Body of pancreas (tissue), 4 donors: Measurements from ENCODE around the gene IL22RA1. TPM values are rescaled to one million over a fixed set of nuclear protein-coding genes. Genes with fewer than 3 reads are reported as not detected.

ENCODE experiments used
- ATAC-seq: fragments of 150-250 bp; one replicate; pipeline ENCODE4 v1.9.1; 2016
- DNase-seq, 4 donors: peaks; one replicate each; pipeline ENCODE4 v3.0.0-alpha.2; 2019
- H3K27ac ChIP-seq, 4 donors: fragments of 200-600 bp; sonication (generic); 1 replicate in 3 of 4; 2 replicates in 1 of 4; pipeline versions ENCODE4 v1.5.1 to v1.6.1; 2016 to 2019; ENCODE audit warnings: mild to moderate bottlenecking in 1 of 4, mixed read lengths in 1 of 4, moderate library complexity in 1 of 4
- H3K27me3 ChIP-seq, 2 donors: fragments of 200-600 bp; sonication (generic); one replicate each; pipeline ENCODE4 v1.6.0; 2016; ENCODE audit warnings: mild to moderate bottlenecking in 1 of 2
- H3K36me3 ChIP-seq, 2 donors: fragments of 200-600 bp; sonication (generic); replicated peaks in 1 of 2; 2 replicates each; pipeline ENCODE4 v1.5.1; 2016; ENCODE audit warnings: low read depth in 2 of 2; ENCODE audit not compliant: insufficient read depth in 1 of 2
- H3K4me1 ChIP-seq: fragments of 200-600 bp; sonication (generic); one replicate; pipeline ENCODE4 v1.6.0; 2016
- H3K4me3 ChIP-seq, 2 donors: fragments of 200-600 bp; sonication (generic); 1 replicate in 1 of 2; 2 replicates in 1 of 2; pipeline ENCODE4 v1.5.1; 2016 to 2019
- H3K9me3 ChIP-seq, 3 donors: fragments of 200-600 bp; sonication (generic); 1 replicate in 2 of 3; 2 replicates in 1 of 3; pipeline ENCODE4 v1.5.1; 2016
- CTCF ChIP-seq, 7 experiments: fragments of 450-650 bp in 4 of 7; fragments of 200-600 bp in 3 of 7; sonication (generic) in 3 of 7; IDR thresholded peaks; one replicate each; pipeline ENCODE4 v1.5.1; 2016 to 2019; ENCODE audit warnings: antibody characterized with exemption in 7 of 7
- POLR2A ChIP-seq, 3 donors: fragments of 450-650 bp; IDR thresholded peaks; one replicate each; pipeline ENCODE4 v1.6.1; 2016; ENCODE audit warnings: antibody characterized with exemption in 3 of 3, mild to moderate bottlenecking in 2 of 3
- WGBS, 2 donors: methylation state at CpG; one replicate each; pipeline ENCODE4 v1.1.5; 2017; 5-methylcytosine and 5-hydroxymethylcytosine counted together
- intact Hi-C: fragments of 100-400 bp; cut with DNase I; formaldehyde crosslinking; loops from one replicate; pipeline ENCODE4 v1.15.1; 2023
- total RNA-seq, 2 donors: library from RNA; depleted of rRNA; stranded (reverse); fragments of >200 nt; gene quantifications; one replicate each; pipeline ENCODE4 v1.1.0, GENCODE V29; 2016

IL22RA1 gene
- total RNA-seq, 2 donors from 2014 or later, result 49.1 to 133 TPM

GRCh38 chr1:24161270-24161669, 18.3 kb upstream of the IL22RA1 start:
- intact Hi-C loops, result no loop called here
- no peak overlapping the region for H3K4me3 ChIP-seq
- peaks cover 0 to 3% of the 10 kb centered on the region in 2 donors for H3K36me3 ChIP-seq
- ATAC-seq, result no peak
- WGBS, 2 donors, result 90 to 98% methylated on average over 4 of the region's 4 CpGs
- TF ChIP-seq CTCF (IDR thresholded peaks at IDR 0.05), result no peak
- TF ChIP-seq POLR2A (IDR thresholded peaks at IDR 0.05), result no peak
- H3K4me1 ChIP-seq, result no peaks in the 10 kb centered on the region
- no peaks in the 10 kb centered on the region for H3K27me3 ChIP-seq
- DNase-seq, result no peak
- H3K27ac ChIP-seq, result no peak overlapping the region
- no peaks in the 10 kb centered on the region for H3K9me3 ChIP-seq

GRCh38 chr1:24159366-24159765, 16.4 kb upstream of the IL22RA1 start:
- WGBS, 2 donors, result 89 to 91% methylated on average over 5 of the region's 5 CpGs
- no peaks in the 10 kb centered on the region for H3K9me3 ChIP-seq
- no peak overlapping the region for H3K4me3 ChIP-seq
- ATAC-seq (no peak), DNase-seq (no peak)
- intact Hi-C loops, result loop anchor here (10.0 kb wide), 1 partner anchor 85 kb away; no protein-coding TSS in a partner anchor
- peaks cover 14% of the 10 kb centered on the region for H3K4me1 ChIP-seq
- H3K27ac ChIP-seq, result no peak overlapping the region
- H3K36me3 ChIP-seq, result no peaks in the 10 kb centered on the region
- TF ChIP-seq POLR2A (IDR thresholded peaks at IDR 0.05), result no peak
- no peak for TF ChIP-seq CTCF (IDR thresholded peaks at IDR 0.05)
- H3K27me3 ChIP-seq, result no peaks in the 10 kb centered on the region

DNA sequence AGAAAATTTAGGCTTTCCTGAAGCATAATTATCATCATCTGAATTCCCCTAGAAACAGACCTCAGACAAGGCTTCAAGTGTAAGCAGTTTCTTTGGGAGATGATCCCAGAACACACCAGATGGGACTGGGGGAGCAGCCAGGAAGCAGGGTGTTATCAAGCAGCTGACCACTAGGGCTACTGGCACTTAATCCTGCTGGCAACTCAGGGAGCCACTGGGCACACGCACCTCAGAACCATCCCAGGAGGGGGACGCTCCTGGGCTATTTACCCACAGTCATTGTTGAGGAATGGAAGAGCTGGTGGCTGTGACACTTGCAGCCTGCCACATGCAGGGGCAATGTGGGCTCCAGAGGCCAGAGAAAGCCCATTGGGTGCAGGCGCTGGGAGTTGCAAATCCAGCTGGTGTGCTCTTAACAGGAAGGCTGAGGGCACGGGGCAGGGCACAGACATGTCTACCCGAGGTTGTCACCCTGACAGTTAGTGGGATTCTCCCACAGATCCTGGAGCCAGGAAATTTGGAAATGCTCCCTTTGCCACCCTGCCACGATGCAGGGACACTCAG, 15.1 kb upstream of the IL22RA1 start:
- WGBS, 2 donors, result 79 to 100% methylated on average over 1 to 6 of the region's 6 CpGs
- intact Hi-C loops, result loop anchor here (10.0 kb wide), 1 partner anchor 83 kb away; no protein-coding TSS in a partner anchor
- no peak for DNase-seq
- no peaks in the 10 kb centered on the region for H3K9me3 ChIP-seq
- H3K27ac ChIP-seq, result no peak overlapping the region
- no peaks in the 10 kb centered on the region for H3K27me3 ChIP-seq
- peaks cover 14% of the 10 kb centered on the region for H3K4me1 ChIP-seq
- H3K4me3 ChIP-seq, result no peak overlapping the region
- no peak for ATAC-seq
- TF ChIP-seq CTCF (IDR thresholded peaks at IDR 0.05) (peak in 1 of 7 experiments; percentile 13), POLR2A (IDR thresholded peaks at IDR 0.05) (no peak)
- no peaks in the 10 kb centered on the region for H3K36me3 ChIP-seq

GRCh38 chr1:24156542-24157260, 13.8 kb upstream of the IL22RA1 start:
- TF ChIP-seq POLR2A (IDR thresholded peaks at IDR 0.05) (no peak), CTCF (IDR thresholded peaks at IDR 0.05) (no peak)
- 93 to 98% methylated on average over 9 to 16 of the region's 18 CpGs for WGBS, 2 donors
- DNase-seq, result no peak
- Histone ChIP-seq H3K27ac (no peak overlapping the region), H3K4me1 (peaks cover 14% of the 10 kb centered on the region), H3K9me3 (no peaks in the 10 kb centered on the region), H3K27me3 (no peaks in the 10 kb centered on the region), H3K4me3 (no peak overlapping the region), H3K36me3 (no peaks in the 10 kb centered on the region)
- intact Hi-C loops, result loop anchor here (10.0 kb wide), 1 partner anchor 82 kb away; no protein-coding TSS in a partner anchor
- no peak for ATAC-seq
